ENCODE measurements around the gene SCRN1.
"Not testable (repeated sequence)": the region's sequence is repeated elsewhere in the genome, so short reads cannot be mapped to it uniquely, and the experiment has no call there.

SCRN1 gene

DNA sequence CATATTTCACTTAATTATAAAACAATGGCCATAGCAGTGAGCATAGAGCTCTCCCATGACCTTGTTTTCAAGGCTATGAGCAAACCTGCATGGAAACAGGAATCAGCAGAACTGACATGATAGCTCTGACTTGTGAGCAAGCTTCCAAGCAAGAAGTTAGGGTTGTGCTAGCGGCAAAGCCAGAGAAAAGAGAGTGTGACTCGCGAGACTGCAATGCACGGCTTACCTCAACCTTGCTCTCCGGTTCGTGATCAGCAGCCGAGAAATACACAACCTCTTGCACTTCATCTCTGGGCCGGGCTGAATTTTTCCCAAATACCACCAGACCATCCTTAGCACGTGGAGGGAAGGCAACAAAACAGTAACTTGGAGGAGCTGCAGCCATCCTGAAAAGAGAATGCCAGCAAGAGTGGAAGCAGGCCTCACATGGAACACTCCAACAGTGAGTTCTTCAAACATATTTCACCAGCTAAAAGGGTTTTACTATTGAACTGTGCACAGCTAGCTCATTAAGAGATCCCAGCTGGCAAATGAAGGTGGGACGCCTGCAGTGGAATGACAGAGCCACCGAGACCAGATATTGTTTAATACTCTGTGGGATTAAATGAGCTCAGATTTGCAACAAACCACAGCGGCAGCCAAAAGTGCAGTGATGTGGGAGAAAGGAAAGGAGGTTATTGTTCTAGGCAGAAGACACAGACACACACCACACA lies 20.8 kb downstream of the SCRN1 start:
- no peak for DNase-seq (ENCODE audit: low spot score)

DNA sequence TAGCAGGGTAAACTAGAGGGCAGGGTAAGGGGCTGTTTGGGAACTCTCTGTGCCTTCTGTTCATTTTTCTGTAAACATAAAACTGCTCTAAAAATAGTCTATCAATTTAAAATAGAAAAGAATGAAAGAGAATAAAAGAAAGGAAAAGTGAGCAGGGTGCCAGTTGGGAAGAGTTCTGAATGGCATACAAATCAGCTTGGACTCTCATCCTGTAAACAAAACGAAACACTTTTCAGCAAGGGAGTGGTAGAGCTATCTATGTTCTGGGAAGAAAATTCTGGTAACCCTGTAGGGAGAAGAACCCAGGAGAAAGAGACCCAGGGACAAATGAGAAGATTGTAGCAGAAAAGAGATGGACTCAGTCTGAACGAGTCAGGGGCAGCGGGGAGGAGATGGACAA lies 24.6 kb downstream of the SCRN1 start:
- no peak for DNase-seq (ENCODE audit: low spot score)

DNA sequence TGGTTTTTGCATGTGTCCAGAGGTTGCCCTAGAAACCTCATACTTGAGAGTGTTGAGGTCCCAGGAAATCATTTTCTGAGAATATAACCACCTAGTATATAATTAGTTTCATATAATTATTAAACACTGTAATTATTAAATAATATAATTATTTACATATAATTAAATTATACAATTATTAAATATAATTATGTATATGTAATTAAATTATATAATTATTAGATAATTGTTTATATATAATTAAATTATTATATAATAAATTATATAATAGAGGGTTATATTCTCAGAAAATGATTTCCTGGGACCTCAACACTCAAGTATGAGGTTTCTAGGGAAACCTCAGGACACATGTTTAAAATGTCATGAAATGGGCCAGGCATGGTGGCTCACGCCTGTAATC lies 27.6 kb downstream of the SCRN1 start:
- DNase-seq (ENCODE audit: low spot score): no peak

DNA sequence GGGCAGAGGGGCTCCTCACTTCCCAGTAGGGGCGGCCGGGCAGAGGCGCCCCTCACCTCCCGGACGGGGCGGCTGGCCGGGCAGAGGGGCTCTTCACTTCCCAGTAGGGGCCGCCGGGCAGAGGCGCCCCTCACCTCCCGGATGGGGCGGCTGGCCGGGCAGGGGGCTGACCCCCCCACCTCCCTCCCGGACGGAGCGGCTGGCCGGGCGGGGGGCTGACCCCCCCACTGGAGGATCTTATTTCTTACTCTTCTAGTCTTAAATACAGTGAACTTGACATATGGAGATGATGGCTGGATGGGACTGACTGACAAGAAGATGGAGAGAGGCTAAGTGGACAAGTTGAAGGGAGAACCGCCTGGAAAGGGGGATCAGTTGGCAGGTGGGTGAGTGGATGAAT lies 28.0 kb downstream of the SCRN1 start:
- not testable (repeated sequence) for DNase-seq (ENCODE audit: low spot score)

DNA sequence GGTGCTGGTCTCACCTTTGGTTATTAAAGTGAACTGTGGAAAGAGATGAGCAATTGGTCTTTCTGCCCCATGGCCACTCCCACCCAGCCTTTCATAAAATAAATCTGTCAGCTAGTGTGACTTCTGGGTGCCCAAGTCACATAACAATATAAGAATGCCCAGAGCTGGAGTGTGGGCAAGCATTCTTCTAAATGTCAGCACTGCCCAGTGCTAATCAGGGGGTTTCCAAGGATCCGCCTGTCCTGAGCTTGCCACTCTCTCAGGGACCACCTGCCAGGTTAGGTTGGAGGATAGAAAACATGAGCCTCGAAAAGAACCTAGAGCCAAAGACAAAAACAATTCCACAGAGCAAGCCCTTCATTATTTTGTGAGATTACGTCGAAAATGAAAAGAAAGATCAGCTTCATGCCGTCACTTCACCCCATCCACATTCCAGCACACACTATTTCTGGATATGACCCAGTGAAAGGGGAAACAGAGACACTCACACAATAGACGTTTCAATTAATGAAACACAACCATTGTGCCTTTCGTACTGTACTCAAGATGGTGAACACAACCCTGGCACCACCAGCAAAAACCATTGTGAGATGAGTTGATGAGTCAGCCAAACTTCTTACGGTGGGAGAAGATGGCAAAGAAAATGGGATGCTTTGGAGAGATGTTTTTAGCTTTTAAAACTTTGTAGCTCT lies 30.8 kb downstream of the SCRN1 start:
- DNase-seq (ENCODE audit: low spot score): no peak

DNA sequence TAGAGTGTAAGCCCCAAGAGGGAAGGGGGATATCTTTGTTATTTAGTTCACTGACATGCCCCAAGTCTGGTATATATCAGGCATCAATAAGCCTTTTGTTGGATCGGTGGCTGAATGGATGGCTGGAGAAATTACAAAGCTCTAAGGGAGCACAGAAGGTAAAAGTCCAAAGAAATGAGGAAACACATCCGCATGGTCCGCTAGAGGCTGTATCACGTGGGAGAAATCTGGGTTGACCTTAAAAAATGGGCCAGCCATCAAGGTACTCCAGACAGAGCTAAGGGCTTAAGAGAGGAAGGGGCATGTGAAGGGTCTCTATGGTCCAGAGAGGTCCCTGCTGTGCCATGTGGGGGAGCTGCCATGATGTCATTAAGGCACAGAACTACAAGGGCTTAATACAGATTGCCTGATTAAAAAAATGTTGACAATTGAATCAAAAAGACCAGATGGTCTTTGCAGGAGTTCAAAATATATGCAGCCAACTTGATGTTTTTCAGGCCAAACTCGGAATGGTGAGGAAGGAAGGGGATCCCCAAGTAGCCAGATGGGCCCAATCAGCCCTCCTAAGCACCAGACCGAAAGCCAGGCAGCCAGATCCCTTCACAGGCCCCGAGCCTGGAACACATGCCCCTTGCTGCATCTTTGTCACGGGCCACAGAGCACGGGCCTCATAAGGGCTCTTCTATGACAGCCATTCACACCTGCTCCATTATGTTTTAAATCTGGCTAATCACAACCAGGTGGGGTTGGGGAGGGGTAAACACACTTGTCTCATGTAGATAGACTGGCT lies 31.9 kb downstream of the SCRN1 start:
- DNase-seq (ENCODE audit: low spot score): no peak

DNA sequence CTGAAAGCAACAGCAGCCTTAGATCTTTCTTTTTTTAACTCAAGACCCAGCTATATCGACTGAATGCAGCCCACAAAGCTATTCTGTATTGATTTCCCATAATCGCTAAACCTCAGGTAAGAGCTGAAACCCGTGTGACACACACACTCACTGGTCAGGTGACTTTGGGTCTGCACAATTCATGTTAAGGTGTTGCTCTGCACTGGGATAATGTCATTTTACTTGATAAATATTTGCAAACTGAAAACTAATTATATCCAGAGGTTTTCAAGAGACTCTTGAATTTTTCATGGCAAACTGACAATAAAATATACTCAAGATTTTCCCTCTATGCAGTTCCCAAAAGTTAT lies 33.1 kb downstream of the SCRN1 start:
- no peak for DNase-seq (ENCODE audit: low spot score)

DNA sequence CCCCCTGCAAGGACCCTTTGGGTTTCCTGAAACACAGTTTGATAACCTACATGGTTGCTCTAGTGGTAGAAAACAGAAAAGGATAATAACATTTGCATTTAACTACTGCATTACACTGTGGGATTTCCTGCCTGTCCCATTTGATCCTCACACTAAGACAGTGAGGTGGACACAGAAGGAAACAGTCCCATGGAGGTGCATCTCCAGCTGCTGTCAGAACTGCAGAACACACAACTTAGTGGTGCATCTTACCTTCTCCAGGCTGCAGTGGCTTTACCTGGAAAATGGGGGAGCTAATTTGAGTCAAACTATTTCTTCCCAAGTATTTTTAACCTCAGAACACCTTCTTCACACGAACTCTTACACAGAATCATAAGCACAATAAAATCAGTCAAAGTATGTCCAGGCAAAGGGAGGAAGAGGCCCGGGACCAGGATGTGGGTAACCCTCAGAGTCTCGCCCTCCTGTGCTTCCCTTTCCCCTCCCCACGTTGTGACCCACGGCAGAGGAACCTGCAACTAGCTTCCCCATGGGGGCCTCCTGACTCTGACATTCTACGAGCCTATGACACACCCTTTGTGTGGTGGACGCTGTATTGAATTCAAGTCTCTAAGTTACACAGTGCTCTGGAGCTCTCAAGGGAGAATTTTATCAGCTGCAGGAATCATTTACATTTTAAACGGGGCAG lies 33.7 kb downstream of the SCRN1 start:
- no peak for DNase-seq (ENCODE audit: low spot score)

DNA sequence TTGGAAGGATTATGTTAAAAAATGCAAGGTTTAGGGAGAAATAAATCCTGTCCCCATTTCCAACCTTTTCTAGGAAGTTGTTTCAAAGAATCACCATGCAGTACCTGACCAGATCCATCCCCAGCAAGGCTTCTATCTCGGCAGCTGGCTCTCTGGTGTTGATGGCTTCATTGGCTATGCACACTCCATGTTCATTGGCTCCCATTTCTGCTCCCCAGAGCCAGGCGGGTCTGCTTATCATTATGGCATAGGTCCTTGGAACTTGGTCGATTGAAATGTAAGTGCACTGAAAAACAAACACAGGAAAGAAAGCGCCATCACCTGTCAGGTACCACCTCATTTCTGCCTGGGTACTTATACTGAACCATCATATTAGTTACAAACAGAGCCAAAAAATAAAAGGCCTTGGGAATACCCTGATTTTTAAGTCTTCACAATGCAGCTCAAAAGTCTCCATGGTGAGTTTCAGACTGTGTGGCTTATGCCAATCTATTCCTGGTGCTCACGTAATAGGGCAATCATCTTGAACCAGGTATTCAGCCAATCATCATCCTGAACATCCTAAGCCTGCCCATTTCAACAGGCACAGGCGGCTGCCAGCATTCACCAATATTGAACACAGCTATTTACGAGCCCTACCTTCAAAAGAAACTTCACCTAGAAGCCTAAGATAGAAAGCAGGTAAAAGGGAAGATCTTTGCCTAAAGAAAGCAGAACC lies 34.4 kb downstream of the SCRN1 start:
- DNase-seq (ENCODE audit: low spot score): no peak

DNA sequence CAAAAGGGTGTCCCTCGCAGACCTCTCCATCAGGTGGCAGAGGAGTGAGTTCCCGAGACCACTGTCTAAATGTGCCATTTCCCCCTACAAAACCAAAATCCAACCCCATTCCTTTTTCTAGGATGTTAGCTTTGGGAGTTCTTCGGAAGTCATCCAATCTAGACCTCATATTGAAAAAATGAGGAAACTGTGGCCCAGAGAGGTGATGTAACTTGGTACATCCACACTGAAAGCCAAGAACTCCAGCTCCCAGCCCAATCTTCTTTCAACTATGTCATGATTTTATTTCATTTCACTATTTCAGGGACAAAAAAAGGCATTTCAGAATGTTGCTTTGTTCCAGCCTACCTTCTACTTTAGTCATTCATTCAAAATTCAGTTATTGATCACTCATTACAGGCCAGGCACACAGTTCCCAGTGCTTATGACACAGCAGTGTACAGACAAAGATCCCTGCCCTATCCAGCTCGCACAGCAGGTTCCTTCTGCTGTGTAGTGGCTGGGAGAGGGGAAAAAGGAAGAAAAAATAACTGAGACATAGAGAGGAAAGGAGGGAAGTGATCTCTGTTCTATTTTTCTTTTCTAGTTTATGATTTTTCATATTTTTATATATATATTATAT lies 35.8 kb downstream of the SCRN1 start:
- DNase-seq (ENCODE audit: low spot score): no peak

DNA sequence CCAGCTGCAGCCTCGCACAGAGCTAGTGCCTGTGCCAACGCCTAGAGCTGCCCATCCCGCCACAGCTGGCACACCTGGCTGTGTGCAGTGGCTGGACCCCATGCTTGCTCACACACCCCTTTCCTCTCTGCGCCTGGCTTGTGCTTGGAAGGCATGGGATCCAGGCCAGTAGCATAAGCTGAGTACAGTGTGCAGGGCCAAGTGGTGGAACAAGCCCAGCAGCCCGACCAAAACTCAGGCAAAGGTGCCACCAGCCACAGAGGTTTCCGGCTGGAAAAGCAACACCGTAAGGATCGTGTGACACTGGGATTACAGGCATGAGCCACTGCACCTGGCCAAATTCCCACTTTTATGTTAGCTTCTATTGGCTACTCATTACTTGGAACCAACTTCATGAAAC lies 38.4 kb downstream of the SCRN1 start:
- DNase-seq (ENCODE audit: low spot score): no peak

DNA sequence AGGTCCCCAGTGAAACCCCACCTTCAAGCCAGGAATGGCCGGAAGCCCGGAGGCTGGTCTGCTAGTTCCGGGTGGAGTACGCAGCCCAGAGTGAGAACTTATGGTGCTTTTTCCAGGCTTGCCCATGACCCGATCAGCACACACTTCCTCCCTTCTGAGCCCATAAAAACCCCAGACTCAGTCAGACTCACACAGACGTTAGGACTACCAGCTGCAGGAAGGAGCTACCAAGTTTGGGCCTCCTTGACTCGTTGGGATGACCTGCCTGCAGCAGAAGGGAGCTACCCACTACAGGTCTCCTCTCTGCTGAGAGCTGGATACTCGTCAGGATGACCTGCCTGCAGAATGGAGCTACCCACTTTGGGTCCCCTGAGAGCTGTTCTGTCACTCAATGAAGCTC lies 39.1 kb downstream of the SCRN1 start:
- DNase-seq (ENCODE audit: low spot score): no peak

DNA sequence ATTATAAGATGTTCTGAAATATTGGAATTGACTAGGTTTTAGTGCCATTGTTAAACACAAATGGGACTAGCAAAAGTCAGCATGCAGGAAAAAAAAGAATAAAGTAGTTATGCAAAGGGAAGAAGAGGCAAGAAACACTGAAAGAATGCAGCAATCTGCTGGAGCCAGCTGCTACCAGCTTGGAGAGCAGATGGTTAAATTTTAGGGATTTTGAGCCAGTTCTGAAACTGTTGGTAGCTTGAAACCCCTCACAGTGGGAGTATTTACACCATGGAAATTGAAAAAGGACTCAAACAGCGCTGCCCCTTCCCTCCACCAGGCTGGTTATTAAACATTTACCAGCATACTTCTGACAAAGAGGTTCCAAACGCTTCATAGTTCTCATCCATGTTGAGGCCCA lies 41.0 kb downstream of the SCRN1 start:
- no peak for DNase-seq (ENCODE audit: low spot score)

DNA sequence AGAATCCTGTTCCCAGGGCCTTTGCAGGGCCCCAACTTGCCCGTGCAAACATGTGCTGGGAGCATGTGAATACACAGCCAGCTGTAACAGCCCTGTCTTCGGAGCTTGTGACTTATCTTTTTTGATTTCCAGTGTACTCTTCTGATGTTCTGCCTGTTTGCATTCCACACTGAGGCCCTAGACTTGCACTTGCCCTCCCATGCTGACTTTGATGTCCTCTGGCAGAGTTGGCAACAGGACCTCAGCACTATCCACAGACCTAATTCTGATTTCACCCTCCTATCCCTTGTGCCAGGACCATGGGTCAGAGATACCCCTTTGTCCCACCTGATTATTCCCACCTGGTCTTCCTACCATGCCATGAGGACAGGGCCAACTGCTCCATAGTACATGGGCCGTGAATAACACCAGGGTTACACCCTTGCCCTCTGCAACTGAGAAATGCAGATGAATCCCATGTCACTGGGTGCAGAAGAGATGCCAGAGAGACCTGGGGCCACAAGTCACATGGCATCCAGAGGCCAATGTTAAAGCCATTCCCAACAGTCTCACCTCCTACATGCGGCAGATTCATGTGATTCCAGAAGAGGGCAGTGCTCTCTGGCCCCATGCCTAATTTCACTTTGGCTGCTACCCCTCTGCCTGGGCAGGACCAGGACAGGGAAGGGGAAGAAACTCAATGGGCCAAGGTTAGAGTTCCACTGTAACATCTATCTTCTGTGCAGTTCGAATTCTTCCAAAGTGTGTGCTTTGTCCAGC lies 43.0 kb downstream of the SCRN1 start:
- DNase-seq (ENCODE audit: low spot score): peak; percentile 55

DNA sequence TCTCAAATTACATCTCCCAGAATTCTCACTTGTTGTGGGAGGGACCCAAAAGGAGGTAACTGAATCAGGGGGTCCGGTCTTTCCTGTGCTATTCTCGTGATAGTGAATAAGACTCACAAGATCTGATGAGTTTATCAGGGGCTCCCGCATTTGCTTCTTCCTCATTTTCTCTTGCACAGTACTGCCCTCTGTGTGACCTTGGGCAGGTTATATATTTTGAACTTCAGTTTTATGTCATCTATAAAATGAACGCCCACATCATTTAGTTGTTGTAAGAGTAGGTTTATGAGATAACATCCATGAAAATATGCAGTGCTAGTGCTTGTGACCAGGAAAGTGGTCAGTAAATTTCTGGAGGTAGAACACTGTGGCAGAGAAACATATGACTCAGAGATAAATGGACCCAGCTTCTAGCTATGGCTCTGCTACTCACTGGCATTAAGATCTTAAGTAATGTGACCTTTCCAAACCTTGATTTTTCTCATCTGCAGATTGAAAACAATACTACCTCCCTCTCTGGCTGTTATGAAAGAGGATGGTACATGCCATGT lies 44.3 kb downstream of the SCRN1 start:
- DNase-seq (ENCODE audit: low spot score): no peak

DNA sequence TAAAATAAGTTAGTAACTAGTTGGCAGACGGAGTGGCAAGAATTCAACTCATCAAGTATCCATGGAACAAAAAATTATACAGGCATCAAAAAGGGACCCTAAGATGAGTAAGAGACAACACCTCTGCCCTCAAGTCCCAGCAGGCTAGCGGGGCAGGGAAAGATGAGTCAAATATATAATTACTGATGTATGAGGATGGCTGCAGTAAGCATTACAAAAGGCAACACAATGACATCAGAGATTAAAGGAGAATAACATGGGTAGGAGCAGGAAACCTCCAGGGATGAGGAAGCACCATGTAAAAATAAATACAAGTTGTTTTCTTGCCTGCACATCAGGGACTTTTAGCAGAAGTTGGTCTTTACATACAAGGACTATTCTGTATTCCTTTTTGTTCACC lies 49.4 kb downstream of the SCRN1 start:
- no peak for DNase-seq (ENCODE audit: low spot score)

DNA sequence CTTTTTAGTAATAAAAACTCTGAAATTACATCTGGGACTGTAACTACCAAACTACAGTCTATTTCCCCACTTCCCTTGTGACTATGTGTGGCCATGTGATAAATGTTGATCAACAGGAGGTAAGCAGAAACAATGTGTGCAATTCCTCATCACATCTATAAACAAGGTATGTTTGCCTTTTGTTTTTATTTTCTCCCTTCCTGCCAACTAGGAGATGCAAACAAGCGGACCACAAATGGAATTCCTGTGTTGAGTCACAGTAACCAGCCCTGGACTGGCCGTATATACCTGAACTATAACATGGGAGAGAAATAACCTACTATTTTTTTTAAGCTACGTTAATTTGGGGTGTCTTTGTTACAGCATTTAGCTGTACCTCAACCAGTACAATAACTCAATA lies 52.5 kb downstream of the SCRN1 start:
- no peak for DNase-seq (ENCODE audit: low spot score)

DNA sequence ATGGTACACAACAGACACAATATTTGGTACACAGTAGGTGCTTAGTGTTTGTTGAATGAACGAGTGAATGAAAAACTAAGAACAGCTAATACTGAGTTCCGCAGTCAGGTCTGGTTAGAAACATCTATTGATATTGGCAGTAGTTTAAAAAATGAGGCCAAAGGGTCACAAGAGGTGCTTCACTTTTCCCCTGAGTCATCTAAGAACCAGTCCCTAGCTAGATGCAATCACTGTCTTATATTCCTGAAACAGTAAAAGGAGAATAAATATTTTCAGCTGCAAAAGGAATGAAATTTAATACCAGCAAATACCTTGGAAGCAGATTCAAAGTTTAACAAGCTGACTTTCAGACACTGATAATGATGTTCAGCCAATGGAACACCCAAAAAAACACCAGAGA lies 54.5 kb downstream of the SCRN1 start:
- DNase-seq (ENCODE audit: low spot score): no peak

DNA sequence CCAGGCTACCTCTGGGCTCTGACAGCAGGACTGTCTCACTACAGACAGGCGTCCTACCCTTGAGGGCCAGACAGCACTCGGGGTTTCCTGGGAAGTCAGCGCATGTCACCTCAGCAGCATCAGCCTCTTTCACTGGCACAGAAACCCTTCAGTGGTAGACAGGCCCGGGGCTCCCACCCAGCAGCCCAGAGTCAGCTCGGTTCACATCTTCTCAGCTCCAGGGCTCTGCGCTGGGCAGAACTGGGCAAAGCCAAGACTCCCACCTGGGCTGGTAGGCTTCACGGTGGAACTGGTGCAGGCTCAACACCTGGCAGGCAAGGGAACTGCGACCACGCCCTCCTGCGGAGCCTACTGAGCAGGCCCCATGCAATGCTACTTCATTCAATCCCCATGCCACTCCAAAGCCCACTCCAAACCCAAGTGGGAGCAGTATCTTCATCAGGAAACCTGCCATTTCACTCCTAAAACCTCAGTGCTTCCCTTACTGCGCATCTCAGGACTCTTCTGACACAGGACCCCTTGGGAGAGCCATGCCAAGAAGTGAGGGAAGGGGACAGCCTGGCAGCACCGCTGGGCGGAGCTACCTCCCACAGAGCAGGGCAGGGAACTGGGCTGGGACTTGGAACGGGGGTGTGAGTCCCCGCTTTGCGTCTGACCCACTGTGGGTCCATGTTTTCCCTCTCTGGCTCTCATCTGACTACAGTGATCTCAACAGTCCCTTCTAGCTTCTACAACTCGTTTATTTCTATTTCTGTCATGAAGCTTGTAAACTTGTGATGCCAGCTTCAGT lies 60.4 kb downstream of the SCRN1 start:
- DNase-seq (ENCODE audit: low spot score): no peak

DNA sequence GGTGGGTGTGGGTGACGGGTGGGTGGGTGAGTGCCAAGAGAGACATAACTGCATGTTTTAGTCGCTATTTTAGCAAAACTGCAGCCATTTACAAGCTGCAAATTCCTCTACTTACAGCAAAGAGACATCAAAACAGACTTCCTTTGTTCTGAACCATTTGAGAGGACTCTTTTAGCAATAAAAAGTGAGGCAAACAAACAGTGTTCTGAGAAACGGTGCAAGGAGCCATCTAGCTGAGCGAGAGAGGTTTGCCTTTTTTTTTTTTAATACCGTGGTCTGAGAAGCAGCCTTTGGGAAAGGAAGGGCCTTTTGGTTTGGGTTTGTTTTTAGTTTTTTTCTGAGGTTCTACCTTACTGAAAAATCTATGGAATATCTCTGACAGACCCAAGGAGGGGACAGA lies 62.9 kb downstream of the SCRN1 start:
- no peak for DNase-seq (ENCODE audit: low spot score)

All from iPS-NIHi11 (cell line).